VCaP (cell line): ENCODE measurements around the gene MCAT.

ENCODE experiments used
- H3K27ac ChIP-seq: fragments of 450-650 bp; 2 replicates; pipeline ENCODE4 v1.5.1; 2017
- CTCF ChIP-seq: fragments of 450-650 bp; conservative IDR thresholded peaks from 2 replicates; pipeline ENCODE4 v1.5.1; 2017; ENCODE audit warnings: mild to moderate bottlenecking, moderate library complexity

The MCAT gene

GRCh38 chr22:43101306-43101705 lies 41.9 kb downstream of the MCAT start:
- no peak overlapping the region for H3K27ac ChIP-seq
- TF ChIP-seq CTCF, result no peak

GRCh38 chr22:43100225-43100624 lies 43.0 kb downstream of the MCAT start:
- TF ChIP-seq CTCF, result no peak
- no peak overlapping the region for H3K27ac ChIP-seq

DNA sequence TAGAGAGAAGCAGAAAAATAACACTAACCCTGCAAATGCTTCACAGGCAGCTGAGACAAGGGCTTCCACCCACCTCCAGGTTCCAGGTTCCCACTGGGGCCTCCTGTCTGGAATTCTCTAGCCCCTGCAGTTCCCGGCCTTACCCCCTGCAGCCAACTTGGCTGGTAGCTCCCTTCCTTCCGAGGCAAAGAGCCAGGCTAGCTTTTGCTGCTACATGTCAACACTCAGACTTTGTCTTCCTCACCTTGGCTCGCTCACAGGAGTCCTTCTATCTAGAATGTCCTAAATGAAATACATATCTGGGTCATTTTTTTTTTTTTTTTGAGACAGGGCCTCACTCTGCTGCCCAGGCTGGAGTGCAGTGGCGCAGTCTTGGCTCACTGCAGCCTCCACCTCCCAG lies 44.1 kb downstream of the MCAT start:
- TF ChIP-seq CTCF, result no peak
- no peak overlapping the region for H3K27ac ChIP-seq

GRCh38 chr22:43098356-43098755 lies 44.8 kb downstream of the MCAT start:
- H3K27ac ChIP-seq, result no peak overlapping the region
- no peak for TF ChIP-seq CTCF

DNA sequence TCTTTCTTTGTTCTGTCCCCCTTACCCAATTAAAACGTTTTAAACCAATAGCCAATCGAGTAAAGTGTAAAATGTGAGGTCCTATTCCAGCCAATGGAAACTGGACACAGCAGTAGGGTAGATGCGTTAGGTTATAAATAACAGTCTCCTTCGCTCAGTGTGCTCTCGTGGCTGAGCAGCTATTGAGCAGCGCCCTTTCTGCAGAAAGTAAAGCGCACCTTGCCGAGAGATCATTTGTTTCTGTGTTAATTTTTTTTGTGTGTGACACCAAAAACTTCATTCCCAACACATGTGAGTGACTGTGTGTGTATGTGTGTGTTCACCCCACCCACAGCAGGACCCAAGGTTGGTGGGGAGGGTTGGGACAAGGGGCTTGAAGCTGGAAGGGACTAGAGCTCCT lies 46.8 kb downstream of the MCAT start:
- no peak overlapping the region for H3K27ac ChIP-seq
- TF ChIP-seq CTCF, result no peak

DNA sequence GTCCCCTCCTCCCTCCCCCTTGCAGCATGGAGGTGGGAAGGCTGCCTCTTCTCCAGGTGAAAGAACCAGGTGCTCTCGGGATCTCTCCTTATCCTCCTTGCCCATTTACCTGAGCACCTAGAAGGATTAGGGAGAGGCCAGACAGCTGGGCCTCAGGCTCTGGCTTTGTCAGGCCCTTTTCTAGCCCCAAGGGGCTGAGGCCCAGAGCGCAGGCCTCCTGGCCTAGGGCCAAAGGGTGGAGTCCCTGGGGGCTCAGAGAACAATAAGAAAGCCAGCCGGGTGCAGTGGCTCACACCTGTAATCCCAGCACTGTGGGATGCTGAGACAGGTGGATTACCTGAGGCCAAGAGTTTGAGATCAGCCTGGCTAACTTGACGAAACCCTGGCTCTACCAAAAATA lies 48.6 kb downstream of the MCAT start:
- no peak overlapping the region for H3K27ac ChIP-seq
- TF ChIP-seq CTCF, result no peak

DNA sequence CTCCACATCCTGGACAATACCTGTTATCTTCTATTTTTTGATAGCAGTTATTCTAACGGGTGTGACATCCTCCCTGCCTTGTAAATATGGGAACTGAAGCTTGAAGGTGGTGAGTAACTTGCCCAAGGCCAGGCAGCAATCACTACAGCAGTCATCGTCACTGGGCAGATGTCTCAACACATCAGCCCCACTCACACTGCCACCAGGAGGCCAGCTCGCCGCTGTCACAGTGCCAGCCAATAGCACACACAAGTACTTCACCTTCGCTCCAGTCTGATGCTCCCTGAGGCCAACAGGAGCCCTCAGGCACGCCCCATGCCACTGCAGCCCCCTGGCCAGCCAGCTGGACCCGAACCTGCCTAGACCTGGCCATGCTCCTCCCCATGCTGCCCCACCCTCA lies 49.1 kb downstream of the MCAT start:
- no peak; the same call in none of the 2 replicates for TF ChIP-seq CTCF
- no peak overlapping the region for H3K27ac ChIP-seq

DNA sequence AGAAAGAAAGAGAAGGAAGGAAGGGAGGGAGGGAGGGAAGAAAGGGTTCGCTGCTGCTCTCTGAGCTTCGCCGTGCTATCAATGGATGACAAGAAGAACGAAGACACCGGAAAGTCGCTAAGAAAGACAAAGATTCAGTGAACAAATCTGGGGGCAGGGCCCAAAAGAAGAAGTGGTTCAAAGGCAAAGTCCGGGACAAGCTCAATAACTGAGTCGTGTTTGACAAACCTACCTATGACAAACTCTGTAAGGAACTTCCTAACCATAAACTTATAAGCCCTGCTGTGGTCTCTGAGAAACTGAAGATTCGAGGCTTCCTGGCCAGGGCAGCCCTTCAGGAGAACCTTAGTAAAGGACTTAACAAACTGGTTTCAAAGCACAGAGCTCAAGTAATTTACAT lies 51.1 kb downstream of the MCAT start:
- no peak overlapping the region for H3K27ac ChIP-seq
- TF ChIP-seq CTCF, result no peak
